Liver (tissue), 9 donors: ENCODE results near the gene TMEM238L. TPM values are rescaled to one million over a fixed set of nuclear protein-coding genes. Genes with fewer than 3 reads are reported as not detected.

Experiments
- DNase-seq: peaks from one replicate; pipeline ENCODE4 v3.0.0-alpha.2; 2017; ENCODE audit warnings: low spot score
- H3K27ac ChIP-seq, 2 donors: one replicate each; pipeline ENCODE4 v1.7.0; 2013; ENCODE audit warnings: inconsistent platforms in 2 of 2, low read length in 2 of 2, control low read depth in 1 of 2, low read depth in 1 of 2, mild to moderate bottlenecking in 1 of 2
- H3K27me3 ChIP-seq, 4 donors: one replicate each; pipeline versions ENCODE4 v1.6.1 to v1.7.0; 2013; ENCODE audit warnings: low read length in 3 of 4, inconsistent platforms in 1 of 4, mild to moderate bottlenecking in 1 of 4, moderate library complexity in 1 of 4; ENCODE audit not compliant: control insufficient read depth in 4 of 4, insufficient read depth in 4 of 4
- H3K36me3 ChIP-seq, 4 donors: one replicate each; pipeline versions ENCODE4 v1.6.1 to v1.7.0; 2013; ENCODE audit warnings: low read length in 3 of 4, mild to moderate bottlenecking in 3 of 4, low read depth in 1 of 4, moderate library complexity in 1 of 4; ENCODE audit not compliant: control insufficient read depth in 4 of 4, insufficient read depth in 3 of 4
- H3K4me1 ChIP-seq, 4 donors: one replicate each; pipeline versions ENCODE4 v1.6.1 to v1.7.0; 2013; ENCODE audit warnings: low read length in 3 of 4, mild to moderate bottlenecking in 3 of 4, moderate library complexity in 1 of 4; ENCODE audit not compliant: control insufficient read depth in 4 of 4, insufficient read depth in 4 of 4
- H3K4me3 ChIP-seq, 3 donors: one replicate each; pipeline versions ENCODE4 v1.6.1 to v1.7.0; 2013; ENCODE audit warnings: low read length in 3 of 3, control low read depth in 1 of 3, low read depth in 1 of 3, mild to moderate bottlenecking in 1 of 3
- H3K9ac ChIP-seq, 2 donors: one replicate each; pipeline ENCODE4 v1.7.0; 2013; ENCODE audit warnings: low read length in 2 of 2, mild to moderate bottlenecking in 2 of 2, moderate library complexity in 2 of 2, control low read depth in 1 of 2, low read depth in 1 of 2
- H3K9me3 ChIP-seq, 4 donors: one replicate each; pipeline versions ENCODE4 v1.6.1 to v1.7.0; 2013; ENCODE audit warnings: low read length in 3 of 4; ENCODE audit not compliant: control insufficient read depth in 4 of 4
- EGR1 ChIP-seq, 2 donors: IDR thresholded peaks; 2 replicates each; pipeline ENCODE4 v1.6.1; 2016 to 2018; ENCODE audit warnings: antibody characterized with exemption in 2 of 2, low read depth in 2 of 2
- FOXA2 ChIP-seq: IDR thresholded peaks from 2 replicates; pipeline ENCODE4 v1.6.1; 2016; ENCODE audit warnings: antibody characterized with exemption
- GABPA ChIP-seq, 2 donors: IDR thresholded peaks in 1 of 2; conservative IDR thresholded peaks in 1 of 2; 2 replicates each; pipeline ENCODE4 v1.6.1; 2016; ENCODE audit warnings: antibody characterized with exemption in 2 of 2, mild to moderate bottlenecking in 1 of 2, moderate library complexity in 1 of 2
- HNF4A ChIP-seq, 2 donors: conservative IDR thresholded peaks; 2 replicates each; pipeline ENCODE4 v1.6.1; 2016; ENCODE audit warnings: antibody characterized with exemption in 2 of 2, mild to moderate bottlenecking in 2 of 2
- HNF4G ChIP-seq: IDR thresholded peaks from 2 replicates; pipeline ENCODE4 v1.6.1; 2016; ENCODE audit warnings: antibody characterized with exemption
- JUND ChIP-seq, 2 donors: IDR thresholded peaks; 2 replicates each; pipeline ENCODE4 v1.6.1; 2016; ENCODE audit warnings: antibody characterized with exemption in 2 of 2
- MAX ChIP-seq: IDR thresholded peaks from 2 replicates; pipeline ENCODE4 v1.6.1; 2016; ENCODE audit warnings: antibody characterized with exemption
- NR2F2 ChIP-seq: IDR thresholded peaks from 2 replicates; pipeline ENCODE4 v1.6.1; 2016; ENCODE audit warnings: antibody characterized with exemption
- RAD21 ChIP-seq, 2 donors: IDR thresholded peaks; 2 replicates each; pipeline ENCODE4 v1.6.1; 2016; ENCODE audit warnings: antibody characterized with exemption in 2 of 2, mild to moderate bottlenecking in 2 of 2
- SP1 ChIP-seq: IDR thresholded peaks from 2 replicates; pipeline ENCODE4 v1.6.1; 2018; ENCODE audit warnings: antibody characterized with exemption, mild to moderate bottlenecking
- TAF1 ChIP-seq: conservative IDR thresholded peaks from 2 replicates; pipeline ENCODE4 v1.6.1; 2016; ENCODE audit warnings: antibody characterized with exemption, mild to moderate bottlenecking
- YY1 ChIP-seq: IDR thresholded peaks from 2 replicates; pipeline ENCODE4 v1.6.1; 2016; ENCODE audit warnings: antibody characterized with exemption, mild to moderate bottlenecking
- WGBS: extraction: QIAGEN DNeasy Blood & Tissue Kit; methylation state at CpG from one replicate; pipeline ENCODE4 v1.1.7; 2013; 5-methylcytosine and 5-hydroxymethylcytosine counted together
- polyA plus RNA-seq, 2 donors: library from polyadenylated mRNA; stranded (reverse) in 1 of 2; unstranded in 1 of 2; fragments of 200-250 nt in 1 of 2; fragments of >200 nt in 1 of 2; fragmentation: Nextera tagmentation in 1 of 2; extraction: Ambion mirVana in 1 of 2; gene quantifications; one replicate each; pipeline versions ENCODE4 v1.2.1 to v1.2.3, GENCODE V29; 2013 to 2015
- total RNA-seq, 2 donors: library from RNA; depleted of rRNA; stranded (reverse); fragments of >200 nt; gene quantifications; one replicate each; pipeline ENCODE4 v1.2.3, GENCODE V29; 2014
- TF ChIP-seq, protein P1 (sequence below): IDR thresholded peaks from 2 replicates; pipeline ENCODE4 v1.6.1; 2016; ENCODE audit warnings: antibody characterized with exemption
- TF ChIP-seq, protein P2 (sequence below): IDR thresholded peaks from 2 replicates; pipeline ENCODE4 v1.6.1; 2016; ENCODE audit warnings: antibody characterized with exemption
- TF ChIP-seq, protein P3 (sequence below): fragments of 150-350 bp; IDR thresholded peaks from 2 replicates; pipeline ENCODE4 v1.5.1; 2017; ENCODE audit warnings: improper control_type of control experiment, low read depth, low read length; ENCODE audit not compliant: missing input control
- TF ChIP-seq, protein P4 (sequence below): IDR thresholded peaks from 2 replicates; pipeline ENCODE4 v1.6.1; 2016; ENCODE audit warnings: antibody characterized with exemption, mild to moderate bottlenecking
- donor health status: healthy.
- donor health status: healthy.
- donor health status: healthy.
- donor health status: healthy.
- donor health status: healthy.

Gene TMEM238L
- total and polyA plus RNA-seq, 4 donors: 0.85 to 4.2 (median 1.2) TPM; not detected in 1

GRCh38 chr17:10757067-10757466 lies 46.8 kb downstream of the TMEM238L start (continued):
- TF ChIP-seq, protein P1, sequence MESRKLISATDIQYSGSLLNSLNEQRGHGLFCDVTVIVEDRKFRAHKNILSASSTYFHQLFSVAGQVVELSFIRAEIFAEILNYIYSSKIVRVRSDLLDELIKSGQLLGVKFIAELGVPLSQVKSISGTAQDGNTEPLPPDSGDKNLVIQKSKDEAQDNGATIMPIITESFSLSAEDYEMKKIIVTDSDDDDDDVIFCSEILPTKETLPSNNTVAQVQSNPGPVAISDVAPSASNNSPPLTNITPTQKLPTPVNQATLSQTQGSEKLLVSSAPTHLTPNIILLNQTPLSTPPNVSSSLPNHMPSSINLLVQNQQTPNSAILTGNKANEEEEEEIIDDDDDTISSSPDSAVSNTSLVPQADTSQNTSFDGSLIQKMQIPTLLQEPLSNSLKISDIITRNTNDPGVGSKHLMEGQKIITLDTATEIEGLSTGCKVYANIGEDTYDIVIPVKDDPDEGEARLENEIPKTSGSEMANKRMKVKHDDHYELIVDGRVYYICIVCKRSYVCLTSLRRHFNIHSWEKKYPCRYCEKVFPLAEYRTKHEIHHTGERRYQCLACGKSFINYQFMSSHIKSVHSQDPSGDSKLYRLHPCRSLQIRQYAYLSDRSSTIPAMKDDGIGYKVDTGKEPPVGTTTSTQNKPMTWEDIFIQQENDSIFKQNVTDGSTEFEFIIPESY: peak; percentile 61
- TF ChIP-seq HNF4G (peak; percentile 27), YY1 (peak; percentile 59), HNF4A (conservative IDR thresholded peaks at IDR 0.05) (peak; percentile 54 to 82), TAF1 (no peak), MAX (peak; percentile 87)

- peaks cover 15 to 44% (median 34%) of the 10 kb centered on the region in 4 donors for H3K4me1 ChIP-seq
- no peak overlapping the region for H3K4me3 ChIP-seq
- no peaks in the 10 kb centered on the region for H3K9me3 ChIP-seq
- WGBS: 33% methylated on average over 2 of the region's 2 CpGs
- H3K27me3 ChIP-seq: no peaks in the 10 kb centered on the region
- peak overlapping the region; percentile 86 to 87 for H3K27ac ChIP-seq
- peaks cover 0 to 3% (median 1%) of the 10 kb centered on the region in 4 donors for H3K36me3 ChIP-seq
- DNase-seq: no peak
- TF ChIP-seq HNF4A (conservative IDR thresholded peaks at IDR 0.05) (peak in 1 of 2 donors; percentile 52), JUND (IDR thresholded peaks at IDR 0.05) (no peak), HNF4G (peak; percentile 19)
- H3K9ac ChIP-seq: peak overlapping the region in 1 of 2 donors; percentile 2
These were observed 47.3 kb downstream of the TMEM238L start for GRCh38 chr17:10756619-10757018.

DNA sequence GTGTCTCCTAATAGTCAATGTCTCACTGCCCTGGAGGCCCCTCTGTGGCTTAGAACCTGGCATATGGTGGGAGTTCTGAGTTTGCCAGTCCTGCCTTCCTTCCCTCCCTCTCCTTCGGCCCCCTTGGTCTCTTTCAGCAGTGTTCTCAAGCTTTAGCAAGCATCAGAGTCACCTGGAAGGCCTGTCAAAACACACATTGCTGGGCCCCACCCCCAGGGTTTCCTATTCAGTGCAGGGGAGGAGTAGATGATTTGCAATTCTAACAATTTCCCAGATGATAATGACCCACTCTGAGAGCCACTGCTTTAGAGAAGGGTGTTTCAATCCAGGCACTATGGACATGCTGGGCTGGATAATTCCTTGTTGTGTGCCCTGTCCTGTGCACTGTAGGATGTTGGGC lies 47.7 kb downstream of the TMEM238L start:
- no peak overlapping the region for H3K4me3 ChIP-seq
- WGBS: 41% methylated on average over 1 of the region's 1 CpG
- TF ChIP-seq RAD21 (IDR thresholded peaks at IDR 0.05) (no peak), HNF4A (conservative IDR thresholded peaks at IDR 0.05) (no peak), YY1 (no peak), EGR1 (IDR thresholded peaks at IDR 0.05; ENCODE audit: low read depth in 2 of 2) (no peak), MAX (no peak), JUND (IDR thresholded peaks at IDR 0.05) (no peak), NR2F2 (no peak), TAF1 (no peak), SP1 (no peak), GABPA (IDR thresholded peaks at IDR 0.05 in 1 of 2, conservative IDR thresholded peaks at IDR 0.05 in 1 of 2) (no peak), HNF4G (no peak), FOXA2 (no peak)
- TF ChIP-seq, protein P2, sequence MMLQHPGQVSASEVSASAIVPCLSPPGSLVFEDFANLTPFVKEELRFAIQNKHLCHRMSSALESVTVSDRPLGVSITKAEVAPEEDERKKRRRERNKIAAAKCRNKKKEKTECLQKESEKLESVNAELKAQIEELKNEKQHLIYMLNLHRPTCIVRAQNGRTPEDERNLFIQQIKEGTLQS: no peak
- TF ChIP-seq, protein P3, sequence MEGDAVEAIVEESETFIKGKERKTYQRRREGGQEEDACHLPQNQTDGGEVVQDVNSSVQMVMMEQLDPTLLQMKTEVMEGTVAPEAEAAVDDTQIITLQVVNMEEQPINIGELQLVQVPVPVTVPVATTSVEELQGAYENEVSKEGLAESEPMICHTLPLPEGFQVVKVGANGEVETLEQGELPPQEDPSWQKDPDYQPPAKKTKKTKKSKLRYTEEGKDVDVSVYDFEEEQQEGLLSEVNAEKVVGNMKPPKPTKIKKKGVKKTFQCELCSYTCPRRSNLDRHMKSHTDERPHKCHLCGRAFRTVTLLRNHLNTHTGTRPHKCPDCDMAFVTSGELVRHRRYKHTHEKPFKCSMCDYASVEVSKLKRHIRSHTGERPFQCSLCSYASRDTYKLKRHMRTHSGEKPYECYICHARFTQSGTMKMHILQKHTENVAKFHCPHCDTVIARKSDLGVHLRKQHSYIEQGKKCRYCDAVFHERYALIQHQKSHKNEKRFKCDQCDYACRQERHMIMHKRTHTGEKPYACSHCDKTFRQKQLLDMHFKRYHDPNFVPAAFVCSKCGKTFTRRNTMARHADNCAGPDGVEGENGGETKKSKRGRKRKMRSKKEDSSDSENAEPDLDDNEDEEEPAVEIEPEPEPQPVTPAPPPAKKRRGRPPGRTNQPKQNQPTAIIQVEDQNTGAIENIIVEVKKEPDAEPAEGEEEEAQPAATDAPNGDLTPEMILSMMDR: no peak
- TF ChIP-seq, protein P4, sequence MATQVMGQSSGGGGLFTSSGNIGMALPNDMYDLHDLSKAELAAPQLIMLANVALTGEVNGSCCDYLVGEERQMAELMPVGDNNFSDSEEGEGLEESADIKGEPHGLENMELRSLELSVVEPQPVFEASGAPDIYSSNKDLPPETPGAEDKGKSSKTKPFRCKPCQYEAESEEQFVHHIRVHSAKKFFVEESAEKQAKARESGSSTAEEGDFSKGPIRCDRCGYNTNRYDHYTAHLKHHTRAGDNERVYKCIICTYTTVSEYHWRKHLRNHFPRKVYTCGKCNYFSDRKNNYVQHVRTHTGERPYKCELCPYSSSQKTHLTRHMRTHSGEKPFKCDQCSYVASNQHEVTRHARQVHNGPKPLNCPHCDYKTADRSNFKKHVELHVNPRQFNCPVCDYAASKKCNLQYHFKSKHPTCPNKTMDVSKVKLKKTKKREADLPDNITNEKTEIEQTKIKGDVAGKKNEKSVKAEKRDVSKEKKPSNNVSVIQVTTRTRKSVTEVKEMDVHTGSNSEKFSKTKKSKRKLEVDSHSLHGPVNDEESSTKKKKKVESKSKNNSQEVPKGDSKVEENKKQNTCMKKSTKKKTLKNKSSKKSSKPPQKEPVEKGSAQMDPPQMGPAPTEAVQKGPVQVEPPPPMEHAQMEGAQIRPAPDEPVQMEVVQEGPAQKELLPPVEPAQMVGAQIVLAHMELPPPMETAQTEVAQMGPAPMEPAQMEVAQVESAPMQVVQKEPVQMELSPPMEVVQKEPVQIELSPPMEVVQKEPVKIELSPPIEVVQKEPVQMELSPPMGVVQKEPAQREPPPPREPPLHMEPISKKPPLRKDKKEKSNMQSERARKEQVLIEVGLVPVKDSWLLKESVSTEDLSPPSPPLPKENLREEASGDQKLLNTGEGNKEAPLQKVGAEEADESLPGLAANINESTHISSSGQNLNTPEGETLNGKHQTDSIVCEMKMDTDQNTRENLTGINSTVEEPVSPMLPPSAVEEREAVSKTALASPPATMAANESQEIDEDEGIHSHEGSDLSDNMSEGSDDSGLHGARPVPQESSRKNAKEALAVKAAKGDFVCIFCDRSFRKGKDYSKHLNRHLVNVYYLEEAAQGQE: no peak
- H3K4me1 ChIP-seq: peaks cover 15 to 44% (median 34%) of the 10 kb centered on the region in 4 donors
- H3K9me3 ChIP-seq: no peaks in the 10 kb centered on the region
- no peak overlapping the region for H3K9ac ChIP-seq
- no peak for DNase-seq
- H3K27ac ChIP-seq: peak overlapping the region; percentile 86 to 87
- H3K27me3 ChIP-seq: no peaks in the 10 kb centered on the region
- H3K36me3 ChIP-seq: peaks cover 0 to 3% (median 1%) of the 10 kb centered on the region in 4 donors
